ENCODE data around the gene ZBTB16. TPM values are rescaled to one million over a fixed set of nuclear protein-coding genes. Genes with fewer than 3 reads are reported as not detected.
A peak's percentile ranks its signal among the peaks of the same experiment; 100 is the strongest.

The ZBTB16 gene
- total and polyA plus RNA-seq, 4 donors, result 21.4 to 224 (median 102) TPM

DNA sequence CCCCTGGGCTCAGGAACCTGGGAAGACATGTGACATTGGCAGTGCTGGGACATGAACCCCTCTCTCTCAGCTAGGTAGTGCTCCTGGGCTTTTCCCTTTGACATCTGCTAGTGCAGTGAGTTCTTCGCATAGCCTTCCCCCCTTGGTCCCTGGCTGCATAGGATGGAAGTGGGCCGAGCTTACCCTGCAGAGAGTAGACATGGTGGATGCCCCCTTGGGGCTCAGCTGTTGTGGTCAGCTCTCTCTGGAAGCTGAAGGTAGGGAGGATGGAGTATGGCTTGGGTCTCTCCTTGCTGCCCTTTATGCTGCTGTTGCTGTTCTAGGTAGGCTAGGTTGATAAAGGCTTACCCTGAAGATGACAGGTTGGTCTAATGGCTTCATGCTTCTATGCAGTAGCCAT lies 92.1 kb downstream of the ZBTB16 start:
- WGBS, 2 donors, result 100% methylated on average over 2 of the region's 2 CpGs
- peaks cover 0 to 10% (median 0%) of the 10 kb centered on the region in 4 donors for H3K36me3 ChIP-seq (ENCODE audit: control insufficient read depth in 4 of 4, insufficient read depth in 4 of 4, low read length in 4 of 4)
- TF ChIP-seq CTCF (IDR thresholded peaks at IDR 0.05; ENCODE audit: control extremely low read depth, extremely low read depth), result no peak
- H3K27ac ChIP-seq (ENCODE audit: low read depth in 1 of 2, low read length in 1 of 2), result peak overlapping the region; percentile 7 to 62
- no peak for ATAC-seq (ENCODE audit: insufficient read depth, low FRiP score)
- no peak overlapping the region for H3K4me3 ChIP-seq
- H3K9ac ChIP-seq (ENCODE audit: insufficient read depth in 1 of 2, low read length in 2 of 2), result no peak overlapping the region
- no peaks in the 10 kb centered on the region for H3K9me3 ChIP-seq (ENCODE audit: control insufficient read depth in 4 of 4, insufficient read depth in 3 of 4, low read length in 3 of 4)
- H3K27me3 ChIP-seq (ENCODE audit: control insufficient read depth in 3 of 3, insufficient read depth in 3 of 3, low read length in 2 of 3), result no peaks in the 10 kb centered on the region
- H3K4me1 ChIP-seq (ENCODE audit: control insufficient read depth in 5 of 5, insufficient read depth in 5 of 5, low read length in 5 of 5), result peaks cover 4 to 66% (median 22%) of the 10 kb centered on the region in 5 donors
- DNase-seq, result no peak

DNA sequence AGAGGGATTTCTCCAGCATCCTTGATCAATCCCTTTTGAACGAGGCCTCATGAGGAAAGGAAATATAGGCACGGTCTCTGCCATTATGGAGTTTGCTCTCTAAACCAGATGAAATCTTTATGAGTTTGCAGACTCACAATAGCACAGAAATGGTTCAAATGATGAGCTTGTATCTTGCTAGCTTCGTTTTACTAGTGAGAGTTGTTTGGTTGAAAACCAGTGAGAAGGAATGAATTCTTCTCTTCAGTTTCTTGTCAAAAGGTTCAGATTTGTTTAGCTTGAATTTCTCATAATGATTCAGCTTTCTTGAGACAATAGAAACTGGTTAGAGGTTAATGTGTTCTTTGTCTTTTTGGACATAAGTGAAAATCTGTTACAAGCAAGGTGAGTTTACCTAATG lies 92.7 kb downstream of the ZBTB16 start:
- DNase-seq (no peak), ATAC-seq (ENCODE audit: insufficient read depth, low FRiP score) (no peak)
- Histone ChIP-seq H3K27me3 (ENCODE audit: control insufficient read depth in 3 of 3, insufficient read depth in 3 of 3, low read length in 2 of 3) (no peaks in the 10 kb centered on the region), H3K9me3 (ENCODE audit: control insufficient read depth in 4 of 4, insufficient read depth in 3 of 4, low read length in 3 of 4) (no peaks in the 10 kb centered on the region), H3K27ac (ENCODE audit: low read depth in 1 of 2, low read length in 1 of 2) (peak overlapping the region; percentile 42 to 62), H3K4me1 (ENCODE audit: control insufficient read depth in 5 of 5, insufficient read depth in 5 of 5, low read length in 5 of 5) (peaks cover 4 to 69% (median 24%) of the 10 kb centered on the region in 5 donors), H3K4me3 (no peak overlapping the region), H3K36me3 (ENCODE audit: control insufficient read depth in 4 of 4, insufficient read depth in 4 of 4, low read length in 4 of 4) (peaks cover 0 to 12% (median 0%) of the 10 kb centered on the region in 4 donors), H3K9ac (ENCODE audit: insufficient read depth in 1 of 2, low read length in 2 of 2) (no peak overlapping the region)
- no peak for TF ChIP-seq CTCF (IDR thresholded peaks at IDR 0.05; ENCODE audit: control extremely low read depth, extremely low read depth)
- 90 to 93% methylated on average over 3 of the region's 3 CpGs for WGBS, 2 donors

- DNase-seq, result no peak
- H3K27ac ChIP-seq (ENCODE audit: low read depth in 1 of 2, low read length in 1 of 2), result peak overlapping the region; percentile 79 to 84
- no peak for TF ChIP-seq CTCF (IDR thresholded peaks at IDR 0.05; ENCODE audit: control extremely low read depth, extremely low read depth)
- WGBS, 2 donors, result 59% methylated on average over 2 of the region's 2 CpGs
- H3K36me3 ChIP-seq (ENCODE audit: control insufficient read depth in 4 of 4, insufficient read depth in 4 of 4, low read length in 4 of 4), result peaks cover 0 to 15% (median 0%) of the 10 kb centered on the region in 4 donors
- H3K27me3 ChIP-seq (ENCODE audit: control insufficient read depth in 3 of 3, insufficient read depth in 3 of 3, low read length in 2 of 3), result no peaks in the 10 kb centered on the region
- H3K4me1 ChIP-seq (ENCODE audit: control insufficient read depth in 5 of 5, insufficient read depth in 5 of 5, low read length in 5 of 5), result peaks cover 7 to 68% (median 25%) of the 10 kb centered on the region in 5 donors
- ATAC-seq (ENCODE audit: insufficient read depth, low FRiP score), result no peak
- no peak overlapping the region for H3K9ac ChIP-seq (ENCODE audit: insufficient read depth in 1 of 2, low read length in 2 of 2)
- H3K4me3 ChIP-seq, result no peak overlapping the region
- H3K9me3 ChIP-seq (ENCODE audit: control insufficient read depth in 4 of 4, insufficient read depth in 3 of 4, low read length in 3 of 4), result no peaks in the 10 kb centered on the region
Observed at GRCh38 chr11:114152785-114153184, 93.3 kb downstream of the ZBTB16 start.

GRCh38 chr11:114153224-114153623 lies 93.7 kb downstream of the ZBTB16 start:
- Histone ChIP-seq H3K4me1 (ENCODE audit: control insufficient read depth in 5 of 5, insufficient read depth in 5 of 5, low read length in 5 of 5) (peaks cover 6 to 69% (median 26%) of the 10 kb centered on the region in 5 donors), H3K4me3 (no peak overlapping the region), H3K27me3 (ENCODE audit: control insufficient read depth in 3 of 3, insufficient read depth in 3 of 3, low read length in 2 of 3) (no peaks in the 10 kb centered on the region), H3K9me3 (ENCODE audit: control insufficient read depth in 4 of 4, insufficient read depth in 3 of 4, low read length in 3 of 4) (no peaks in the 10 kb centered on the region), H3K36me3 (ENCODE audit: control insufficient read depth in 4 of 4, insufficient read depth in 4 of 4, low read length in 4 of 4) (peaks cover 0 to 20% (median 0%) of the 10 kb centered on the region in 4 donors), H3K9ac (ENCODE audit: insufficient read depth in 1 of 2, low read length in 2 of 2) (no peak overlapping the region), H3K27ac (ENCODE audit: low read depth in 1 of 2, low read length in 1 of 2) (peak overlapping the region; percentile 79 to 84)
- DNase-seq (no peak), ATAC-seq (ENCODE audit: insufficient read depth, low FRiP score) (no peak)
- no peak for TF ChIP-seq CTCF (IDR thresholded peaks at IDR 0.05; ENCODE audit: control extremely low read depth, extremely low read depth)
- WGBS, 2 donors, result 81 to 86% methylated on average over 4 of the region's 4 CpGs
